HG02981 (cell line): ENCODE results near the gene SLC25A18.

Source experiments
- ATAC-seq: cut with Tn5 transposase; IDR thresholded peaks from one replicate; pipeline ENCODE4 v1.9.1; 2021; ENCODE audit warnings: mild to moderate bottlenecking, moderate library complexity; ENCODE audit not compliant: unreplicated experiment

Gene SLC25A18

DNA sequence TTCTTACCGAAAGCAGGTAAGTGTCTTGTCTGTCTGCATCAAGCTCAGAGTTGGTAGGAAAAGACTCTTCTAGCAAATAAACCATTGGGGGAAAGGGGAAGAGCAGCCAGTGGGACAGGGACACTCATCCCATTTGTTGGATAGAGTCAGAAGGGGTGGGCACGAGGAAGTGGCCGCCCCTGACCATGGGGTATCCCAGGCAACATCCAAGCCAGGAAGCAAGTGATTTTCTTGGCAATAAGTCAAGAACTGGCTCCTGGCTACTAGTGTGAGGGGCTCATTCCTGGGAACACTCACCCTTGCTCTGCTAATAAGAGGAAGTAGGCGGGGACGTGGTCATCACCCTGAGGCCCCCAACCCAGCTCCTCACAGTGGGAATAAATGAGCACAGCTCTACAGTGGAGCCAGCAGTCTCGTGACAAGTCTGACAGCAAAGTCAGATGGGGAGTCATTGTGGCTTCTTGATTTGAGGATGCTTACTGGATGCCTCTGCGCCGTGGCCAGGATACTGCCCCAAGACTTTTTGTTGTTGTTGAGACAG lies 6.7 kb downstream of the SLC25A18 start:
- ATAC-seq, result no peak

DNA sequence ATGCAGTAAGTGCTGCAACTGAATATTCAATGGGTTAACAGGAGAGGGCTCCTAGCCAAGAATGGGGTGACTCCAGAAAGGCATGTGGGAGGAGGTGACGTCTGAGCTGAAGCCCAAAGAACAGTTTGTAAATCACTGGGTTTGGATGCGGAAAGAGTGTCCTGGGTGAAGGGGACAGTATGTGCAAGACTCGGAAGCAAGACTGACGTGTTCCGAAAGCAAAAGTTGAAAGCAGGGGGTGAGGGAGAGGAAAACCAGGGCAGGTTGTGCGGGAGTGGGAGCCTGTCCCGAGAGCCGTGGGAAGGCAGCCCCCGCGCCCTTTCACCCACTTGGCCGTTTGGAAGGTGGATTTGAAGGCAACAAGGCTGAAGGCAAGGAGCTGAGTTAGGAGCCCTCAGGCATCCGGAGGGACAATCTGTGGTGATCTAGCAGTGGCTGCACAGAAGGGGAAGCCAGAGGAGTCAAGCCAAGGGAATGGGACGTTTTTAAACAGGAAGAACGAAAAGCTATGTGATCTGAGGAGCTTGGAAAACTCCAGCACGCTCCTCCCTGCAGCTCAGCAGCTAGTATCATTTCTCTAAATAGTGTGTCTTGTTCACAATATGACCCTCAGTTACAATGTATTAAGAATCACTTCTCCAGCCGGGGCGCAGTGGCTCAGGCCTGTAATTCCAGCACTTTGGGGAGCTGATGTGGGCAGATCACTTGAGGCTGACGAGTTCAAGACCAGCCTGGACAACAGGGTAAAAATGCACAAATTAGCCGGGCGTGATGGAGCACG lies 7.7 kb downstream of the SLC25A18 start:
- ATAC-seq, result no peak

DNA sequence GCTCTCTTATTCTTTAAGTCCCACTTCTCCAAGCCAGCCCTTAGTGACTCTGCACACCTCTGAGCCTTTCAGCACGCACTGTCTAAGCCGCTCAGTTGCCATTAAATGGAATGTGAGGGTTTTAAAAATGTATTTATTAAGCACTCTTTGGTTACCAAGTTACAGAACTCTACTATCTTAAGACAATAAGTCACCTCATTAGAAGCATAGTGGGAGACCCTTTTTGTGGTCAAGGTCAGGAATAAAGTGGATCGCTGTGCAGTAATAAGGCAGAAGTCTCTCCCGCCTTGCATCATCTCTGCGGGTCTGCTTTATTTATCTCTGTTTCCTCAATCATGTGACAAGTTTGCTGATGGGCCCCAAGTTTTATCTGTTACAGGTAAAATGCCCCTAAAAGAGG lies 11.9 kb downstream of the SLC25A18 start:
- ATAC-seq, result no peak

DNA sequence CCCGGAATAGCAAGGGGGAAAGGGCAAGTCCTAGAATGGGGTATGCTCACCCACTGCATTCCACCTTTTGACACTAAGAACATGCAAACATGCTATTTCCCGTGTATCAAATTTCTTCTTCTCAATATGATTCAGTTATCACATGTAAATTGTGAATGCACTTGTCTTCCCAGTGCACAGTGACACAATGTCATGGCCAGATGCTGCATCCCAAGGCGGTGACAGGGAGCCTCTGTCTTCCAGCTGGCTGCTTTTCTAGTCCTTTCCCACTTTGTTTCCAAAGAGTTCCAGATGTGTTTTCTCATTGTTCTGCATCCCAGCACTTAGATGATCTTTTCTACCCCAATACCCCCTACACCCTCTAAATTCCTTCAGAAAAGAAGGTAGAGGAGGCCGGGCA lies 12.4 kb downstream of the SLC25A18 start:
- ATAC-seq, result no peak

DNA sequence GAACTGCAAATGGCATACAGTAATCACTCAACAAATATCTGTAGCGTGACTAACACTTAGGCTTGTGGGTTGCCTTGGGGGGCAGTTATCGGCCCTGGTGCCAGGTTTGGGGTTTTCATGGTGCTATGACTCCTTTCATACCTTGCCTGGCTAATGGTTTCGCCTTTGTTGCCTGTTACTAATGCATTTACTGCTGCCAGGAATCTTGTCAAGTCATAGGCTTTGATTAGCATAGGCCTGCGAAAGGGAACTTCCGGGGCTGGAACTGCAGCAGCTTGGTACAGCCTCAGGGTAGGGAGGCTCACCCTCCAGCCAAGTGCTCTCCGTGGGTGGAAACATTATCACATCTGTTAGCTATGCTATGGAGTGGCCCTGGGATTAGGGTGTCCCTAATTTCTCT lies 13.2 kb downstream of the SLC25A18 start:
- no peak for ATAC-seq

DNA sequence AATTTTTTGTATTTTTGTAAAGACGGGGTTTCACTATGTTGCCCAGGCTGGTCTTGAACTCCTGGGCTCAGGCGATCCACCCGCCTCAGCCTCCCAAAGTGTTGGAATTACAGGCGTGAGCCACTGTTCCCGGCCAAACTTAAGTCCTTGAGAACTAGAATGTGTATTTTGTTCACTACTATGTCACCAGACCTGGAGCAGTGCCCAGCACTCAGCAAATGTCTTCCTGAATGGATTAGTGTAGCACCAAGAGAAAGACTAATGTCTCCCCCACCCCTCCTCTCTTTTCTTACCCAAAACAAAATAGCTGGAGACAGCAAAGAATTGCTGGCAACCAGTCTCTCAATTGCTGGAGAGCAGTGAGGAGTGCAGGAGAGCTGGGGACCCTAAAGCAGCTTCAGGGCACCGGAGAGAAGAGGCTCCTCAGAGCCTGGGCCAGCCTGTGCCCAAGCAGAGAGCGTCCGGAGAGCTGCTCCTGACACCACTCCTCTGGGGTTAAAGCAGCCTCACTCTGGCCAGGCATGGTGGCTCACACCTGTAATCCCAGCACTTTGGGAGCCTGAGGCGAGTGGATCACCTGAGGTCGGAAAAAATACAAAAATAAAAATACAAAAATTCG lies 14.9 kb downstream of the SLC25A18 start:
- no peak for ATAC-seq

DNA sequence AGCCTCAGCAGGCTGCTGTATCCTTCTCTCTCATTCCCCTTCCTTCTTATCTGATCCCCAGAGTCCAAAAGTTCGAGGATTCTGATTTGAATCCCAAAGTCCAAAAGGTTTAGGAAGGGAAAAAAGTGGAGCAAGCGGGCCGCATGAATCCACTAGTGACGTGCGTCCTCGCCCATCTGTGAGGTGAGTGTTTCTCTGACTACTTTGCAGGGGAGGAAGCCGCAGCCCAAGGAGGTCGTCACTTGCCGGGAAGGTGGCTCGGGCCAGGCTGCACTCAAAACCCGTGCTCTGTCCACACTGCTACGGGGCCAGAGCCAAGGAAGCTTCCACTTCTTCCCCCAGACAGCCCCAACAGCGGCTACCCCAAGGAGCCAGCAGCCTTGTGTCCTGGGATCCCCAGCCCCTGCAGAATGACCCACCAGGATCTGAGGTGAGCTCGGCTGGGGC lies 16.3 kb downstream of the SLC25A18 start:
- no peak for ATAC-seq

DNA sequence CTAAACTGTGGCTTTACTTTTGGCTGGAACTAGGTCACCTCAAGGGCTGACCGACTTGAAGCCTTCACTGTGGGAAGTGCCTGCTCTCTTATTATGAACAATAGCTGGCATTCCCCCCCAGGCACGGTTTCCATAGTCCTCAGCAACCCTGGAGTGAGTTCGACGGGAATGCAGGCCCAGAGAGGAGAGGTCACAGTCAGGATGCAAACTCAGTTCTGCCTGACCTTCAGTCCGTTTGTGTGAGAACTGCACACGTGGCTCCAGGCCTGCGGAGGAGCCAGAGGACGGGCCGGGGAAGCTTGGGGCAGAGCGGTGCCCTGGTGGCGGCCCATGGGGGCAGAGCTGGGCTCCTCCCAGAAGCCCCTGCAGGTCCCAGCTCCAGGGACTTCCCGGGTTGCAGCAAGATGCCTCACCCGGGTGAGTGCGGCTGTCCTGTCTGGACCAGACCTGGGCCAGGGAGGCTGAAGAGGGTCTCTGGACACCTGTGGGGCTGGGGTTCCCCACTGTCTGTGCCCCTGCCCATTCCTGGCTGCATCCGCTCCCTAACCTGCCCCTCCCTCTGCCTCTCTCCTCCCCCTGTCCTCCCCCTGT lies 17.2 kb downstream of the SLC25A18 start:
- no peak for ATAC-seq

DNA sequence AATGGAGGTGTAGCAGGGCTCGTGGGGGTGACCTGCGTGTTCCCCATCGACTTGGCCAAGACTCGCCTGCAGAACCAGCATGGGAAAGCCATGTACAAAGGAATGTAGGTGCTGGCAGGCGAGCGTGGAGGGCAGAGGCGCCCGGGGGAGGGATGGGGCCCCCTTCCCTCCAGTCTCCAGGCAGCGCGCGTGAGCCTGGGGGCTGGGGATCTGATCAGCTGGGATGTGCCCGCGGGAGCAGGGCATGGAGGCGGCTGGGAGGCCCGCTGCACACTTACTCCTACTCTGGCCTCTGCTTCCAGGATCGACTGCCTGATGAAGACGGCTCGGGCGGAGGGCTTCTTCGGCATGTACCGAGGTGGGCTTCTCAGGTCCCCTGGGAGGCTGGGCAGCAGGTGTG lies 17.8 kb downstream of the SLC25A18 start:
- no peak for ATAC-seq

DNA sequence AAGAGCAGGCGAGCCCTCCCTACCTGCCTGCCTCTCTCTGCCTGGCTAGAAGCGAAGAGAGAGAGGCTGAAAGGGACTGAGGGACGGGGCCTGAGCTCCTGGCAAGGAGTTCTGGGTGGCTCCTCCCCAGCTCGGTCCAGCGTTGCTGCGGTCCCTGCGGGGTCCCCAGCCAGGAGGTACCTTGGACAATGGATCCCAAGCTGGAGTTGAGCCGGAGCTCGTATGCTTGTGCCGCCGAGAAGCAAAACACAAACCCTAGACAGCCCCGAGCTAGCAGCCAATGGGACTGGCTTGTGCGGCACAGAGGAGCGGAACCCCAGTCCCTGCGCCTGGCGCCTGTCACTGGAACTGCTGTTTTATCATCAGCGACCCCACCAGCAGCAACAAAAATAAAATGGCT lies 18.3 kb downstream of the SLC25A18 start:
- no peak for ATAC-seq

DNA sequence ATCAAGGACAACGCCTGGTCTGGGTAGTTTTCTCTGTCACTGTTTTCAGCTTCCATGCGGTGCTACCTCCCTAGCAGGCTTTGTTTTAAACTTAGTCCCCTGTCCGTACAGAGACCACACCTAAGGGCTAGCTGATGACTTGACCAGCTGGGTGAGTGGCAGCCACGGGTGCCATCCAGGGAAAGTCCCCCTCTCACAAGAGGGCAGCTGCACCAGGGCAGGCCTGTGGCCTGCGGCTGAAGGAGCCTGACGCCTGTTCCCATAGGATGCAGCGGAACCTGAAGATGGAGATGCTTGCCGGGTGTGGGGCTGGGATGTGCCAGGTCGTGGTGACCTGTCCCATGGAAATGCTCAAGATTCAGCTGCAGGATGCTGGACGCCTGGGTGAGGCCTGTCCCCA lies 19.9 kb downstream of the SLC25A18 start:
- no peak for ATAC-seq

DNA sequence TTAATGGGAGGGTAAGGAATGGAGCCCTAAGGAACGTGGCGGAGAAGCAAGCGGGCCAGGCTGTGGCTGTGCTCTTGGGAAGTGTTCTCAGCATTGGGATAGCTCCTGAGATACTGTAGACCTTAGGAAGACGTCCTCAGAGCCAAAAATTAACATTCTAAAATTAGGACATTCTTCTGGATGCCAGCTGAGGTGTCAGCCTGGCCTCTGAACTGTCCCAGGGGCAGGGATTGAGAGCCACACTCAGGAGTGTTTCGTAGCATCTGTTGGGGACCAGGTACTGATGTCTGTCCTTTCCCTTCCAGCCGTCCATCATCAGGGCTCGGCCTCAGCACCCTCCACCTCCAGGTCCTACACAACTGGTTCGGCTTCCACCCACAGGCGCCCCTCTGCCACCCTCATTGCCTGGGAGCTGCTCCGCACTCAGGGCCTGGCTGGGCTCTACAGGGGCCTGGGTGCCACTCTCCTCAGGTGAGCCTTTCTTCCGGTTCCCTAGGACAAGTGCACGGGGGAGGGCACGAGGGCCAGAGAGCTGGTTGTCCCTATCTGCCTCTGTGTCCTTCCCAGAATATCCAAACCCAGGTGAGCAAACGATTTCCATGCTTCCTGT lies 23.6 kb downstream of the SLC25A18 start:
- ATAC-seq, result no peak

DNA sequence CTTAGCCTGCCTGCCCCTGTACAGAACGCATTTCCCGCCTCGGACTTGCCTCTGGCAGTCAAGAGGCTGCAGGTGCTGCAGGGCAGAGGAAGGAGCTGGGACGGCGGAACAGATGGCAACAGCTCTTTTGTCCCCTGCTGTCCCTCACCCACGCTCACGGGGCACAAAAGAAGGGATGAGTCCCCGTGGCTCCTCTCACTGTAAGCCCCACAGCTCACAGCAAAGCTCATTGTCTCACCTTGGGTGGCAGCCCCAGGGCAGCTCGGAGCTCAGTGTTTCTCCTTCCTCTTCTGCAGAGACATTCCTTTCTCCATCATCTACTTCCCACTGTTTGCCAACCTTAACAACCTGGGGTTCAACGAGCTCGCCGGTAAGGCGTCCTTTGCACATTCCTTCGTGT lies 24.3 kb downstream of the SLC25A18 start:
- no peak for ATAC-seq

DNA sequence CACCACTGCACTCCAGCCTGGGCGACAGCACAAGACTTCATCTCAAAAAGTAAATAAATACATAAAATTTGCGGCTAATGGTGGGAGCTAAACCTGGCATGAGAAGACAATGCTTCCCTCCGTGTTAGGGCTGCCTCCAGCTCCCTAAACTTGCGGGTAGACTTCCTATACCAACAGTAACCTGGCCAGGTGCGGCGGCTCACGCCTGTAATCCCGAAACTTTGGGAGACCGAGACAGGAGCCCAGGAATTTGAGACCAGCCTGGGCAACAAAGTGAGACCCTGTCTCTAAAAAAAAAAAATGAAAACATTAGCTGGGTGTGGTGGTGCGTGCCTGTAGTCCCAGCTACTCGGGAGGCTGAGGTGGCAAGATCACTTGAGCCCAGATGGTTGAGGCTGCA lies 25.3 kb downstream of the SLC25A18 start:
- no peak for ATAC-seq

DNA sequence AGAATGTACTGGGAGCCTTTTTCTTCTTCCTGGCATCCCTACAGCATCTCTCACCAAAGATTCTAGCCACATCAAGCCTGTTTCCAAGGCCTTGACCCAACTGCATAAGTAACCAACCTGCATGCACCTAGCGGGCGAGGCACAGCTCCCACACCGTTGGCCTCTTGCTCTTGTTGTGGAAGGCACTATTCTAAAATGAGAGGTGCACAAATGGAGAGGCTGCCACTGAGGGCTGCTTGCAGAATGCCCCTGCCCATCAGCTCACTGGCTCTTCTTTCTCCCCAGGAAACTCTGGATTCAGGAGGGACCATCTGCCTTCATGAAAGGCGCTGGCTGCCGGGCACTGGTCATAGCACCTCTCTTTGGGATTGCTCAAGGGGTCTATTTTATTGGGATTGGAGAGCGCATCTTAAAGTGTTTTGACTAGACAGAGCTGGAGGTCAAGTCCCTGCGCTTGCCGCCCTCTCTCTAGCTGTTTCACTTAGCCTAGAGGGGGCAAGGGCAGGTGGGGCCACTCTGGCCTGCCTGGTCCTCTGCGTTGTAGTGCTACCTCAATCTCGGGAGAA lies 26.6 kb downstream of the SLC25A18 start:
- no peak for ATAC-seq

DNA sequence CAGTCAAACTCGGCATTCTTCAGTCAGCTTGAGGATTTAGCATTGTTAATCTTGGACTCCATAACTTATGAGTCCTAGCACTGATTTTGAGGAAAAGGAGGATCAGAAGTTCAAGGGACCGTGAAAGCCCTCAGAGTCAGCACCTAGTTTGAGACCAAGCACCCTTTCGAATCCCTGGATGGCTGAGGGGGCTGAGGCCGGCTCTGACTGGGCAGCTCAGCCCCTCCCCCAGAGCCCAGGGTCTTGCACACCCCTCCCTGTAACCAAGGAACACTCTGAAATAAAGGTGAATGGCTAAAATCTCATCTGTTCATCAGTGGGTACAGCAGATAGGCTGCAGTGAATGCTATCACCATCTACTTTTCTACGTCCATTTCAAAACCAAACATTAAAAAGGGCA lies 27.3 kb downstream of the SLC25A18 start:
- ATAC-seq, result no peak

DNA sequence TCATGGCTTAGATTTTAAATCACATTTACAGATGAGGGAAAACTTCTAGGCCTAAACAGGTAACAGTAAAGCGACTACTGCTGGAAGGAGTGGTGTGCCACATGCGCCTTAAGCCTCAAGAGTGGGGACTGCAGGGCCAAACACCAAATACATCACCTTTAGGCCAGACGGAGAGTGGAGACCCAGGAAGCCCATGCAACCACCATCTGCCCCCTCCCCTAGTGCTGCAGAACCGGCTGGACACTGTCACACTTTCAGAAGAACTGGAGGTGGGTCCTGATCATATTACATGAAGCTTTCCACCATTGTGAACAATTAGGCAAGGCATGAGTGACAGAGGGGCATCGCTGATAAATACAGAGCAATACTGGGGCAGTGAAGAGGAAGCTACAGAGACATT lies 28.9 kb downstream of the SLC25A18 start:
- no peak for ATAC-seq

DNA sequence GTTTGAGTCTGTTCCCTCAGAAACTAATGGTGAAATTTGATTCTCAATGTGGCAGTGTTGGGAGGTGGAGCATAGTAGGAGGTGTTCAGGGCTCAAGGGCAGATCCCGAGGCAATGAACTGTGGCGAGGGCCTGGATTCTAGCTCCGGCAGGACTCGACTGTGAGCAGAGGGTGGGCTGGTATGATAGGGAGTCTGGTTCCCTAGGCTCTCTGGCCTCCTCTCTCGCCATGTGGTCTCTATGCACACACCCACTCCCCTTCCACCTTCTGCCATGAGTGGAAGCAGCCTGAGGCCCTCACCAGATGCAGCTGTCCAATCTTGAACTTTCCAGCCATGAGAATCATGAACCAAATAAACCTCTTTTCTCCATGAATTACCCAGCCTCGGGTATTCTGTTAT lies 32.9 kb downstream of the SLC25A18 start:
- ATAC-seq, result no peak

DNA sequence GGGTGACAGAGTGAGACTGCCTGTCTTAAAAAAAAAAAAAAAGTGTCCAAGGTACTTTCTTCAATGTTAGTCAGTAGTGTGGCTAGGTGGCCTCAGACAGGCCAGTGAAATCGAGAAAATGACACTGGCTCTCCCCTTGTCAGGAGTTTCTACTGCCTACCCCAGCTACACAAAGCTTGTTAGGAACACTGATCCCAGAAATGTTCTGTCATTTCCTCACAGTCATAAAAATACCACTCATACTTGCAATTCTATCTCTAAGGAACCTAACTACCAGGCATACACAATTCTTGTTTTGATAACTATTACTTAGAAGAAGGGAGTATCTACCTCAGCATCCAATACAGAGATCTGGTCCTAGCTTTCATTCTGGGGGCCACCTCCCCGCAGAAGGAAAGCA lies 33.9 kb downstream of the SLC25A18 start:
- no peak for ATAC-seq

DNA sequence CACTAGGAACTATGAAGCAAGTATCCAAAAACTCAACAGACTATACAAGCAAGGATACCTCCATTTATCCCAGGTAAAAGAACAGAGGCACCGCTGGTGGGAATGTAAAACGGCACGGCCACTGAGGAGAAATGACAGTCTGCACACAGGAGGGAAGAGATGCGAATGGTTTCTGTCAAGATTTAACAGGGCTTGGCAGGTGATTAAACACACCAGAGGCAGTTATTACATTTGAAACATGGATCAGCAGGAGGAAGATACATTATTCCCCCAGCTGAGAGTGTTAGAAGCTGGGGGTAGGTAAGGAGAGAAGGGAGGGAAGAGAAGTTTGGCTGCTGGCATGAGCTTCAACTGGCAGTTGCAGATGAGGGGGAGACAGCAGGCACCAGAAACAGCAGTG lies 35.0 kb downstream of the SLC25A18 start:
- ATAC-seq, result no peak

DNA sequence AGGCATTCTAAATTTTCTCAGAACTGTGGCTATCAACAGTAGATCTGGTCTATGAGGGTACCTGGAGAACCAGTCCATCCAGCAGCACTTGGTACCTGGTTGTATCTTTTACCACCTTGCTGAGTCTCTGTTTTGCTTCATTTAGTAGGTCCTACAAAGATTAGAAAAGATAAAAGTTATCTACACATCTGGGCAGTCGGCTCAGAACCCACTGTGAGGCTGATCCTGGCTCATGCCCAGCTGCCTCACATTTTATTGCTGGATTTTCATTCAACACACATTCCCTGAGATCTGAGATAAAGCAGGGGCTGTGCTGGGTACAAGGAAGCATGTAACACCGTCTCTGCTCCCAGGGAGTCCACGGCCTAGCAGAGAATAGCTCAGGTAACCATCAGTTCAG lies 37.7 kb downstream of the SLC25A18 start:
- ATAC-seq, result no peak
